Sciatic nerve (tissue), 2 donors: ENCODE measurements around the gene RUNX2. TPM values are rescaled to one million over a fixed set of nuclear protein-coding genes. Genes with fewer than 3 reads are reported as not detected.

Source experiments
- ATAC-seq: fragments of 200-7000 bp; cut with Tn5 transposase; one replicate; pipeline ENCODE4 v1.9.1; 2020; ENCODE audit warnings: mild to moderate bottlenecking, moderate library complexity
- DNase-seq: peaks from one replicate; pipeline ENCODE4 v3.0.0-alpha.2; 2020; ENCODE audit warnings: low spot score
- intact Hi-C: fragments of 100-400 bp; cut with DNase I; formaldehyde crosslinking; loops from one replicate; pipeline ENCODE4 v1.14.2; 2022
- total RNA-seq: library from RNA; stranded (reverse); fragmentation: NEBNext Ultra II Directional; extraction: Animal tissue kit (Norgen Biotek cat#: 25700); gene quantifications from one replicate; pipeline ENCODE4 v1.2.1, GENCODE V29; 2021
- donor health status: DM: no; HTN: no; CAD: no.
- donor health status: DM: no; HTN: no; CAD: no.

RUNX2 gene
- total RNA-seq, 1 donor from 2014 or later: 18.0 TPM

DNA sequence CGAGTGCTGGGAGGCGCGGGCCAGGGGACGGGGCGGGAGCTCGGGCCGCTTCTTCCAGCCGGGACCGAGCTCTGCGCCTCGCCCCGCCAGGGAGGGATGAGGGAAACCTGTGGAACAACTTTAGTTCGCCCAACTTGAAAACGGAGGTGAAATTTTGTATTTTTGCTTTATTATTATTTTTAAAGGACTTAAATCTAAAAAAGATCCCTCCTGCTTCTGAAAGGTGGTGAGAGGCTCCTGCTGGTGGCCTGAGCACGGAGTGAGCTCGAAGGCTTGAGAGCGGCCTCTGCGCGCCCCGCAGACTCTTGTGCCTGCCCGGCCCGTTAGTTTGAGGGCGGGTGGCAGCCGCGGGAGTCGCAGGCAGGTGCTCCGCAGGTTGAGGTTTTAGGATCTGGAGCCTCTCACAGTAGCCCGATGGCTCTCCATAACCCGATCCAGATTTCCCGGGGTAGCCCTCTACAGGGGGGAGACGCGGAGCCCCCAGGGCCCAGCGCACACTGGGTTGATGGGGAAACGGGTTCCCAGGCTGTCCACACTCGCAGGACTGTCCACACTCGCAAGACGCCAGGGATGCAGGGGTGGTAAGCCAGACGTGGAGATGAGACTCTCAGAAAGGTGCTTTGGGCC is 95.8 kb downstream of the RUNX2 start:
- intact Hi-C loops: loop anchor here (10.0 kb wide), 1 partner anchor 291 kb away; no protein-coding TSS in a partner anchor
- ATAC-seq: peak; percentile 45
- peak; percentile 73 for DNase-seq

GRCh38 chr6:45424451-45424861 is 96.3 kb downstream of the RUNX2 start:
- DNase-seq (no peak), ATAC-seq (no peak)
- intact Hi-C loops: loop anchor here (10.0 kb wide), 1 partner anchor 290 kb away; no protein-coding TSS in a partner anchor

DNA sequence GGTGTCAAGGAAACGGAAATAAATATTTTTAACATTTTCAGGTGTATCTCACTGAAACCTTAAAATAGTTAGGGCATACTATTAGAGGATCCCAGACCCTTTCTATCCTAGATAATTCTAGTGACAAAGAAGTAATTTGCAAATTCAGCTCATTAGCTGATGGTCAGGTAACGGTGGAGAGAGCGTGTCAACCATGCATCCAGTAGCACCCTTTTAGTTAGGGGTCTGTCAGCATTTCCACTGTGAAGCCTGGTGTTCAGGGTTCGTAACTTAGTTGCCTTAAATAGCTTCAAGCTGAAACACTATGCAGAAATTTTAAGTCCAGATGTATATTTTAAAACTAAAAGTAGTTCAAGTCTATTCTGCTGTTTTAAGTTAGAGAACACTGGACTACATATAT is 98.1 kb downstream of the RUNX2 start:
- DNase-seq (no peak), ATAC-seq (no peak)
- intact Hi-C loops: loop anchor here (10.0 kb wide), 1 partner anchor 289 kb away; no protein-coding TSS in a partner anchor

GRCh38 chr6:45427726-45428125 is 99.6 kb downstream of the RUNX2 start:
- intact Hi-C loops: loop anchor here (10.0 kb wide), 1 partner anchor 287 kb away; no protein-coding TSS in a partner anchor
- no peak for DNase-seq
- ATAC-seq: no peak

GRCh38 chr6:45428727-45429126 is 100.6 kb downstream of the RUNX2 start:
- intact Hi-C loops: loop anchor here (10.0 kb wide), 1 partner anchor 286 kb away; no protein-coding TSS in a partner anchor
- ATAC-seq: no peak

GRCh38 chr6:45430590-45431202 is 102.6 kb downstream of the RUNX2 start:
- DNase-seq: no peak
- intact Hi-C loops: no loop called here
- ATAC-seq: peak; percentile 29

More at GRCh38 chr6:45428727-45429126, 100.6 kb downstream of the RUNX2 start:
- no peak for DNase-seq

- peak; percentile 19 for ATAC-seq
- intact Hi-C loops: no loop called here
These were observed 103.4 kb downstream of the RUNX2 start for GRCh38 chr6:45431317-45432065.

DNA sequence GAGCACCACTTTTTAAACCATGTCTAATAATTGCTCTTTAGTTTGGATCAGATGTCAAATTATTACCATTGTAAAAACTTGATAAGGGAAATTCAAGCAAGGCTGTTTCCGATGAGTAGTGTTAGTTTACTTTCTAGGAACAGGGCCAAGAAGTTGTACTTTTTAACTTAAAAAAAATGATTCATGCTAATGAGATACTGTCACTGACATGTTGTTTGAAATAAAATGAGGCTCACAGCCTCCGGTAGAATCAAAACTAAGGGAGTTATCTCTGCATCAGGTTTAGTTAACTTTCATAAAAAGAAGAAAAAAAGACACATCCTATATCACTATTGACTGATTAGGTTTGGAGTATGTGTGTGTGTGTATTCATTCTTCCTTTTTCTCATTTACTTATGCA is 104.8 kb downstream of the RUNX2 start:
- DNase-seq (no peak), ATAC-seq (no peak)
- intact Hi-C loops: no loop called here

More at GRCh38 chr6:45431317-45432065, 103.4 kb downstream of the RUNX2 start:
- no peak for DNase-seq

- ATAC-seq (peak; percentile 23), DNase-seq (no peak)
- intact Hi-C loops: no loop called here
These were observed 105.6 kb downstream of the RUNX2 start for GRCh38 chr6:45433533-45434380.

GRCh38 chr6:45434381-45434700 is 106.2 kb downstream of the RUNX2 start:
- DNase-seq (no peak), ATAC-seq (no peak)
- intact Hi-C loops: no loop called here

GRCh38 chr6:45436544-45437438 is 108.7 kb downstream of the RUNX2 start:
- no peak for DNase-seq
- intact Hi-C loops: no loop called here
- ATAC-seq: peak; percentile 84

GRCh38 chr6:45437439-45437815 is 109.3 kb downstream of the RUNX2 start:
- ATAC-seq (peak; percentile 54), DNase-seq (no peak)
- intact Hi-C loops: no loop called here

DNA sequence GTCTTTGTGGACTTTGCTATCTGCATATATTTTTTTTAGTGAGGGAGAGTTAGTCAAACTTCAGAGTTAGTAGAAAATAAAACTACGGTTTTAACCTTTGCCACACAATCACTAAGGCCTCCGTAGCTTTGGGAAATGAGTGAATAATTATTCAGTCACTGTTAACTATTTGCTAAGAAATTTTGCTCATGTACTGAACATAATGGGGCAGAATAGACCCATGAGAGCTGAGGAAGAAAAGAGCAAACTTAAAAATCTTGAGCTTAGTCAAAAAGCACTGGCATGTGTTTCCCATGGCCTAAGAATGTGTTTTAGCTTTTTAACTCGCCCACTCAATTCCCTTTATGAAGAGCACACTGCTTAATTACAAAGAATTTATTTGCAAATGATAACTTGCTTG is 110.0 kb downstream of the RUNX2 start:
- intact Hi-C loops: no loop called here
- DNase-seq (no peak), ATAC-seq (no peak)

- peak; percentile 48 for ATAC-seq
- DNase-seq: no peak
- intact Hi-C loops: no loop called here
These were observed 110.8 kb downstream of the RUNX2 start for GRCh38 chr6:45438849-45439406.

- DNase-seq: no peak
- intact Hi-C loops: no loop called here
- no peak for ATAC-seq
These were observed 111.3 kb downstream of the RUNX2 start for GRCh38 chr6:45439459-45439858.

DNA sequence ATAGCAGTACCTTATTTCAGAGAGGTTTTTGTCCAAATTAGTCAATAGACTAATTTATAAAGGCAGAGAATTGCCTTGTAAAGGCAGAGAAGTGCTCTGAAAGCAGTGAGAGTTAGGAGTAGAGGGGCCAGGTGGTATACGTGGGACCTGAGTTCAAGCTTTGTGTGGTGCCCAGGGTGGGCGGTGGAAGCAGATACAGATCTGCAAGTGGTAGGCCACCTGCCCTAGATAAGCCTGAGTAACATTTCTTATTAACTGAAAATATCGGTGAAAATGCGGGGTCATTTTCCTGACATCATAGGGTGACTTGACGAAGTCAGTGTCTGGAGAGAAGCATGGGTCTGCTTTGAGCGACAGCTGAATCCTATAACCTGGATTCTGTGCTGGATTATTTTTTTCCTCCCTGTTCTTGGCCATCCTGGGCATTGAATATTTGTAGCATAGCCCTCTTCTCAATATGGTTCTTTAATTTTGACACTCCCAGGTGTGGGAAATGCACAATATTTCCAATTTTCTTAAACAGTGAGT is 111.8 kb downstream of the RUNX2 start:
- intact Hi-C loops: no loop called here
- no peak for ATAC-seq
- DNase-seq: no peak

DNA sequence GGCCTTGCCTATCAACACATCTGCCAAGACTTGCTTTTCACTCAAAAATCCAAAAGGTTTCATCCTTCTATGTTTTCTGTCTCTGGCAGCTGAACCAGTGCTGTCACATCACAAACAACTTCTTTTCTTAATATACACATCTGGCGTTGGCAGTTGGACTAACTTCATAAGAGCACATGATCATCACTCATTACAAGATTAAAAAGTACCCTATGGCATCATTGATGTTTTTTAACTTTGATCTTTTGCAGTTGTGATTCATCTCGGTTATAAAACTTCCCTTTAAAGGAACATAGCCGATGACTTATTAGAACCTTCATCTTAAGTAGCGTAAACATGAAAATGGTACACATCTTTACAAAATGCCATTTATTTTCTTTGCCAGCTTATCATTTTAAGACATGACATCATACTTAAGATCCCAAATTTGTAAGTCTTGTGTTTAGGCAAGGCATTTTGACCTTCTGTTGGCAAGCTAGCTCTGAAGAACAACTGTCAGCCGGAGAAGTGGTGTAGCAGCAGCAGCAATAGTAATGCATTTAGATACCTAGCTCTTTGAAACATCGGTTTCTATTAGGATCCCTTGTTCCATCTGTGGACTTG is 113.8 kb downstream of the RUNX2 start:
- ATAC-seq: no peak
- intact Hi-C loops: no loop called here
- DNase-seq: no peak
